Measurements from ENCODE around the gene SLC8A2.

Gene SLC8A2

GRCh38 chr19:47450478-47450877 is 21.2 kb downstream of the SLC8A2 start:
- Histone ChIP-seq H3K27me3 (ENCODE audit: insufficient read depth, insufficient read length) (peaks cover 8% of the 10 kb centered on the region), H3K9me3 (ENCODE audit: insufficient read depth, low read length) (no peaks in the 10 kb centered on the region), H3K4me1 (ENCODE audit: insufficient read depth, insufficient read length) (peaks cover 2% of the 10 kb centered on the region), H3K36me3 (ENCODE audit: insufficient read depth, insufficient read length, low read length) (no peaks in the 10 kb centered on the region), H3K4me3 (ENCODE audit: insufficient read length, low read depth) (no peak overlapping the region), H3K9ac (ENCODE audit: insufficient read length, low read depth) (no peak overlapping the region)
- DNase-seq (ENCODE audit: low read depth, low spot score): no peak
- no peak for TF ChIP-seq YY1 (IDR thresholded peaks at IDR 0.05; ENCODE audit: insufficient read depth, insufficient read length)
- no peak for TF ChIP-seq SUZ12 (IDR thresholded peaks at IDR 0.05; ENCODE audit: extremely low read depth, insufficient read depth, insufficient read length)
- no peak for TF ChIP-seq ZNF274 (IDR thresholded peaks at IDR 0.05; ENCODE audit: low read depth, low read length)

- peak overlapping the region; percentile 65 for H3K4me3 ChIP-seq (ENCODE audit: insufficient read length, low read depth)
- no peaks in the 10 kb centered on the region for H3K36me3 ChIP-seq (ENCODE audit: insufficient read depth, insufficient read length, low read length)
- H3K4me1 ChIP-seq (ENCODE audit: insufficient read depth, insufficient read length): peaks cover 2% of the 10 kb centered on the region
- peak overlapping the region; percentile 80 for H3K9ac ChIP-seq (ENCODE audit: insufficient read length, low read depth)
- no peaks in the 10 kb centered on the region for H3K9me3 ChIP-seq (ENCODE audit: insufficient read depth, low read length)
- H3K27me3 ChIP-seq (ENCODE audit: insufficient read depth, insufficient read length): peaks cover 17% of the 10 kb centered on the region
- DNase-seq (ENCODE audit: low read depth, low spot score): no peak
- no peak for TF ChIP-seq YY1 (IDR thresholded peaks at IDR 0.05; ENCODE audit: insufficient read depth, insufficient read length)
- no peak for TF ChIP-seq ZNF274 (IDR thresholded peaks at IDR 0.05; ENCODE audit: low read depth, low read length)
- no peak for TF ChIP-seq SUZ12 (IDR thresholded peaks at IDR 0.05; ENCODE audit: extremely low read depth, insufficient read depth, insufficient read length)
Observed at GRCh38 chr19:47448360-47448727, 23.3 kb downstream of the SLC8A2 start.

- peaks cover 17% of the 10 kb centered on the region for H3K27me3 ChIP-seq (ENCODE audit: insufficient read depth, insufficient read length)
- peak; percentile 84 for DNase-seq (ENCODE audit: low read depth, low spot score)
- TF ChIP-seq ZNF274 (IDR thresholded peaks at IDR 0.05; ENCODE audit: low read depth, low read length) (no peak), SUZ12 (IDR thresholded peaks at IDR 0.05; ENCODE audit: extremely low read depth, insufficient read depth, insufficient read length) (no peak), YY1 (IDR thresholded peaks at IDR 0.05; ENCODE audit: insufficient read depth, insufficient read length) (no peak)
Observed at GRCh38 chr19:47447470-47448359, 24.0 kb downstream of the SLC8A2 start.

GRCh38 chr19:47446534-47447469 is 24.9 kb downstream of the SLC8A2 start:
- Histone ChIP-seq H3K9me3 (ENCODE audit: insufficient read depth, low read length) (no peaks in the 10 kb centered on the region), H3K4me1 (ENCODE audit: insufficient read depth, insufficient read length) (peaks cover 2% of the 10 kb centered on the region), H3K4me3 (ENCODE audit: insufficient read length, low read depth) (peak overlapping the region; percentile 39), H3K36me3 (ENCODE audit: insufficient read depth, insufficient read length, low read length) (no peaks in the 10 kb centered on the region), H3K9ac (ENCODE audit: insufficient read length, low read depth) (peak overlapping the region; percentile 67), H3K27me3 (ENCODE audit: insufficient read depth, insufficient read length) (peaks cover 17% of the 10 kb centered on the region)
- no peak for TF ChIP-seq SUZ12 (IDR thresholded peaks at IDR 0.05; ENCODE audit: extremely low read depth, insufficient read depth, insufficient read length)
- no peak for TF ChIP-seq ZNF274 (IDR thresholded peaks at IDR 0.05; ENCODE audit: low read depth, low read length)
- TF ChIP-seq YY1 (IDR thresholded peaks at IDR 0.05; ENCODE audit: insufficient read depth, insufficient read length): no peak
- peak; percentile 61 for DNase-seq (ENCODE audit: low read depth, low spot score)

More at GRCh38 chr19:47447470-47448359, 24.0 kb downstream of the SLC8A2 start:
- no peaks in the 10 kb centered on the region for H3K9me3 ChIP-seq (ENCODE audit: insufficient read depth, low read length)
- H3K9ac ChIP-seq (ENCODE audit: insufficient read length, low read depth): peak overlapping the region; percentile 80
- H3K36me3 ChIP-seq (ENCODE audit: insufficient read depth, insufficient read length, low read length): no peaks in the 10 kb centered on the region
- H3K4me1 ChIP-seq (ENCODE audit: insufficient read depth, insufficient read length): peaks cover 2% of the 10 kb centered on the region
- peak overlapping the region; percentile 65 for H3K4me3 ChIP-seq (ENCODE audit: insufficient read length, low read depth)

- TF ChIP-seq ZNF274 (IDR thresholded peaks at IDR 0.05; ENCODE audit: low read depth, low read length) (no peak), SUZ12 (IDR thresholded peaks at IDR 0.05; ENCODE audit: extremely low read depth, insufficient read depth, insufficient read length) (no peak), YY1 (IDR thresholded peaks at IDR 0.05; ENCODE audit: insufficient read depth, insufficient read length) (no peak)
- Histone ChIP-seq H3K9ac (ENCODE audit: insufficient read length, low read depth) (no peak overlapping the region), H3K9me3 (ENCODE audit: insufficient read depth, low read length) (no peaks in the 10 kb centered on the region), H3K4me3 (ENCODE audit: insufficient read length, low read depth) (no peak overlapping the region), H3K4me1 (ENCODE audit: insufficient read depth, insufficient read length) (peaks cover 2% of the 10 kb centered on the region), H3K36me3 (ENCODE audit: insufficient read depth, insufficient read length, low read length) (no peaks in the 10 kb centered on the region), H3K27me3 (ENCODE audit: insufficient read depth, insufficient read length) (peaks cover 17% of the 10 kb centered on the region)
- no peak for DNase-seq (ENCODE audit: low read depth, low spot score)
Observed at GRCh38 chr19:47445937-47446402, 25.7 kb downstream of the SLC8A2 start.

GRCh38 chr19:47445527-47445926 is 26.2 kb downstream of the SLC8A2 start:
- peaks cover 2% of the 10 kb centered on the region for H3K4me1 ChIP-seq (ENCODE audit: insufficient read depth, insufficient read length)
- H3K9ac ChIP-seq (ENCODE audit: insufficient read length, low read depth): peak overlapping the region; percentile 21
- H3K27me3 ChIP-seq (ENCODE audit: insufficient read depth, insufficient read length): peaks cover 17% of the 10 kb centered on the region
- TF ChIP-seq ZNF274 (IDR thresholded peaks at IDR 0.05; ENCODE audit: low read depth, low read length): no peak
- no peak for TF ChIP-seq YY1 (IDR thresholded peaks at IDR 0.05; ENCODE audit: insufficient read depth, insufficient read length)
- TF ChIP-seq SUZ12 (IDR thresholded peaks at IDR 0.05; ENCODE audit: extremely low read depth, insufficient read depth, insufficient read length): no peak
- no peak for DNase-seq (ENCODE audit: low read depth, low spot score)
- H3K36me3 ChIP-seq (ENCODE audit: insufficient read depth, insufficient read length, low read length): no peaks in the 10 kb centered on the region
- H3K9me3 ChIP-seq (ENCODE audit: insufficient read depth, low read length): no peaks in the 10 kb centered on the region
- H3K4me3 ChIP-seq (ENCODE audit: insufficient read length, low read depth): no peak overlapping the region

Data from NT2/D1 (cell line).